ENCODE data around the gene OR51G2.

Gene OR51G2

GRCh38 chr11:4926608-4927007, 7.5 kb upstream of the OR51G2 start:
- no peak overlapping the region for H3K9ac ChIP-seq (ENCODE audit: low read length)
- H3K27me3 ChIP-seq (ENCODE audit: control insufficient read depth in 1 of 2, insufficient read depth in 1 of 2, low read length in 2 of 2), result peaks cover 0 to 3% of the 10 kb centered on the region in 2 experiments
- H4K91ac ChIP-seq (ENCODE audit: low read length), result no peak overlapping the region
- no peak overlapping the region for H4K8ac ChIP-seq (ENCODE audit: low read length)
- no peaks in the 10 kb centered on the region for H3K79me1 ChIP-seq (replicated peaks; ENCODE audit: low read length, poor library complexity, severe bottlenecking)
- H2AK5ac ChIP-seq (ENCODE audit: low read length, severe bottlenecking), result no peak overlapping the region
- H2AFZ ChIP-seq (ENCODE audit: low read depth, low read length), result no peak overlapping the region
- H3K23ac ChIP-seq (ENCODE audit: low read length in 2 of 2), result no peak overlapping the region
- no peak overlapping the region for H2BK15ac ChIP-seq (ENCODE audit: low read depth, poor library complexity, severe bottlenecking)
- H3K14ac ChIP-seq (ENCODE audit: low read length in 2 of 2), result no peak overlapping the region
- no peak overlapping the region for H3K4ac ChIP-seq (ENCODE audit: low read depth in 1 of 2, low read length in 2 of 2)
- no peak for DNase-seq
- H2BK12ac ChIP-seq (ENCODE audit: low read length in 2 of 2), result no peak overlapping the region
- H3K27ac ChIP-seq (ENCODE audit: low read length, poor library complexity, severe bottlenecking), result no peak overlapping the region
- H3K4me2 ChIP-seq (ENCODE audit: low read length, poor library complexity, severe bottlenecking), result no peak overlapping the region
- no peak overlapping the region for H2BK120ac ChIP-seq (ENCODE audit: low read depth, low read length)
- H3K36me3 ChIP-seq (ENCODE audit: control insufficient read depth in 1 of 2, insufficient read depth in 2 of 2, low read depth in 1 of 2, low read length in 2 of 2), result no peaks in the 10 kb centered on the region
- no peak overlapping the region for H3K18ac ChIP-seq (ENCODE audit: low read depth in 1 of 2, low read length in 2 of 2)
- H2BK5ac ChIP-seq (ENCODE audit: low read depth, low read length, poor library complexity, severe bottlenecking), result no peak overlapping the region
- H3K4me3 ChIP-seq (ENCODE audit: insufficient read depth in 1 of 2, low read depth in 1 of 2, low read length in 2 of 2), result no peak overlapping the region
- no peaks in the 10 kb centered on the region for H3K9me3 ChIP-seq (ENCODE audit: control insufficient read depth, low read length)
- no peaks in the 10 kb centered on the region for H3K4me1 ChIP-seq (ENCODE audit: control insufficient read depth, insufficient read depth, low read depth, low read length)

- Histone ChIP-seq H2AK5ac (ENCODE audit: low read length, severe bottlenecking) (no peak within 1 kb of the TSS), H3K4me2 (ENCODE audit: low read length, poor library complexity, severe bottlenecking) (no peak within 1 kb of the TSS), H2BK5ac (ENCODE audit: low read depth, low read length, poor library complexity, severe bottlenecking) (no peak within 1 kb of the TSS), H2BK15ac (ENCODE audit: low read depth, poor library complexity, severe bottlenecking) (no peak within 1 kb of the TSS), H3K27me3 (ENCODE audit: control insufficient read depth in 1 of 2, insufficient read depth in 1 of 2, low read length in 2 of 2) (peaks cover 0 to 3% of the 10 kb centered on the region in 2 experiments), H3K23ac (ENCODE audit: low read length in 2 of 2) (no peak within 1 kb of the TSS), H2AFZ (ENCODE audit: low read depth, low read length) (no peak within 1 kb of the TSS), H3K9ac (ENCODE audit: low read length) (no peak within 1 kb of the TSS), H3K36me3 (ENCODE audit: control insufficient read depth in 1 of 2, insufficient read depth in 2 of 2, low read depth in 1 of 2, low read length in 2 of 2) (no peaks in the 10 kb centered on the region), H3K14ac (ENCODE audit: low read length in 2 of 2) (no peak within 1 kb of the TSS), H4K8ac (ENCODE audit: low read length) (no peak within 1 kb of the TSS), H2BK12ac (ENCODE audit: low read length in 2 of 2) (no peak within 1 kb of the TSS), H3K4me3 (ENCODE audit: insufficient read depth in 1 of 2, low read depth in 1 of 2, low read length in 2 of 2) (no peak within 1 kb of the TSS), H3K79me1 (replicated peaks; ENCODE audit: low read length, poor library complexity, severe bottlenecking) (no peaks in the 10 kb centered on the region), H3K4me1 (ENCODE audit: control insufficient read depth, insufficient read depth, low read depth, low read length) (no peaks in the 10 kb centered on the region), H2BK120ac (ENCODE audit: low read depth, low read length) (no peak within 1 kb of the TSS), H3K9me3 (ENCODE audit: control insufficient read depth, low read length) (no peaks in the 10 kb centered on the region), H4K91ac (ENCODE audit: low read length) (no peak within 1 kb of the TSS), H3K4ac (ENCODE audit: low read depth in 1 of 2, low read length in 2 of 2) (no peak within 1 kb of the TSS), H3K27ac (ENCODE audit: low read length, poor library complexity, severe bottlenecking) (no peak within 1 kb of the TSS), H3K18ac (ENCODE audit: low read depth in 1 of 2, low read length in 2 of 2) (no peak within 1 kb of the TSS)
- WGBS, result 58% methylated on average over 1 of the region's 1 CpG
- DNase-seq, result no peak
These were observed 5.1 kb upstream of the OR51G2 start, which contains the start of gene OR51G1 for GRCh38 chr11:4924239-4924638. Gene OR51G1, minus strand, starts transcription at chr11:4924339. Its CDS starts 0 bp downstream, at chr11:4924339.

GRCh38 chr11:4922304-4922703, 3.2 kb upstream of the OR51G2 start:
- no peaks in the 10 kb centered on the region for H3K4me1 ChIP-seq (ENCODE audit: control insufficient read depth, insufficient read depth, low read depth, low read length)
- WGBS, result 83% methylated on average over 1 of the region's 1 CpG
- H2AK5ac ChIP-seq (ENCODE audit: low read length, severe bottlenecking), result no peak overlapping the region
- H3K18ac ChIP-seq (ENCODE audit: low read depth in 1 of 2, low read length in 2 of 2), result no peak overlapping the region
- H2BK120ac ChIP-seq (ENCODE audit: low read depth, low read length), result no peak overlapping the region
- H2BK15ac ChIP-seq (ENCODE audit: low read depth, poor library complexity, severe bottlenecking), result no peak overlapping the region
- H4K8ac ChIP-seq (ENCODE audit: low read length), result no peak overlapping the region
- H2BK5ac ChIP-seq (ENCODE audit: low read depth, low read length, poor library complexity, severe bottlenecking), result no peak overlapping the region
- H3K27ac ChIP-seq (ENCODE audit: low read length, poor library complexity, severe bottlenecking), result no peak overlapping the region
- no peak overlapping the region for H3K23ac ChIP-seq (ENCODE audit: low read length in 2 of 2)
- H3K14ac ChIP-seq (ENCODE audit: low read length in 2 of 2), result no peak overlapping the region
- H3K9me3 ChIP-seq (ENCODE audit: control insufficient read depth, low read length), result no peaks in the 10 kb centered on the region
- no peak overlapping the region for H3K4me2 ChIP-seq (ENCODE audit: low read length, poor library complexity, severe bottlenecking)
- no peak overlapping the region for H3K4me3 ChIP-seq (ENCODE audit: insufficient read depth in 1 of 2, low read depth in 1 of 2, low read length in 2 of 2)
- DNase-seq, result no peak
- no peaks in the 10 kb centered on the region for H3K36me3 ChIP-seq (ENCODE audit: control insufficient read depth in 1 of 2, insufficient read depth in 2 of 2, low read depth in 1 of 2, low read length in 2 of 2)
- H2BK12ac ChIP-seq (ENCODE audit: low read length in 2 of 2), result no peak overlapping the region
- H3K4ac ChIP-seq (ENCODE audit: low read depth in 1 of 2, low read length in 2 of 2), result no peak overlapping the region
- H3K79me1 ChIP-seq (replicated peaks; ENCODE audit: low read length, poor library complexity, severe bottlenecking), result no peaks in the 10 kb centered on the region
- H4K91ac ChIP-seq (ENCODE audit: low read length), result no peak overlapping the region
- no peak overlapping the region for H2AFZ ChIP-seq (ENCODE audit: low read depth, low read length)
- H3K9ac ChIP-seq (ENCODE audit: low read length), result no peak overlapping the region
- H3K27me3 ChIP-seq (ENCODE audit: control insufficient read depth in 1 of 2, insufficient read depth in 1 of 2, low read length in 2 of 2), result peaks cover 0 to 3% of the 10 kb centered on the region in 2 experiments

- Histone ChIP-seq H3K27me3 (ENCODE audit: control insufficient read depth in 1 of 2, insufficient read depth in 1 of 2, low read length in 2 of 2) (peaks cover 0 to 3% of the 10 kb centered on the region in 2 experiments), H3K4me3 (ENCODE audit: insufficient read depth in 1 of 2, low read depth in 1 of 2, low read length in 2 of 2) (no peak overlapping the region), H3K18ac (ENCODE audit: low read depth in 1 of 2, low read length in 2 of 2) (no peak overlapping the region), H4K8ac (ENCODE audit: low read length) (no peak overlapping the region), H3K9ac (ENCODE audit: low read length) (no peak overlapping the region), H2AFZ (ENCODE audit: low read depth, low read length) (no peak overlapping the region), H3K27ac (ENCODE audit: low read length, poor library complexity, severe bottlenecking) (no peak overlapping the region), H2BK15ac (ENCODE audit: low read depth, poor library complexity, severe bottlenecking) (no peak overlapping the region), H2BK5ac (ENCODE audit: low read depth, low read length, poor library complexity, severe bottlenecking) (no peak overlapping the region), H4K91ac (ENCODE audit: low read length) (no peak overlapping the region), H3K4me1 (ENCODE audit: control insufficient read depth, insufficient read depth, low read depth, low read length) (no peaks in the 10 kb centered on the region), H3K23ac (ENCODE audit: low read length in 2 of 2) (no peak overlapping the region), H3K36me3 (ENCODE audit: control insufficient read depth in 1 of 2, insufficient read depth in 2 of 2, low read depth in 1 of 2, low read length in 2 of 2) (no peaks in the 10 kb centered on the region), H2BK12ac (ENCODE audit: low read length in 2 of 2) (no peak overlapping the region), H3K4me2 (ENCODE audit: low read length, poor library complexity, severe bottlenecking) (no peak overlapping the region), H3K14ac (ENCODE audit: low read length in 2 of 2) (no peak overlapping the region), H3K79me1 (replicated peaks; ENCODE audit: low read length, poor library complexity, severe bottlenecking) (no peaks in the 10 kb centered on the region), H3K9me3 (ENCODE audit: control insufficient read depth, low read length) (no peaks in the 10 kb centered on the region), H2BK120ac (ENCODE audit: low read depth, low read length) (no peak overlapping the region), H3K4ac (ENCODE audit: low read depth in 1 of 2, low read length in 2 of 2) (no peak overlapping the region), H2AK5ac (ENCODE audit: low read length, severe bottlenecking) (no peak overlapping the region)
- 75% methylated on average over 1 of the region's 1 CpG for WGBS
- DNase-seq, result no peak
These were observed 2.6 kb upstream of the OR51G2 start for GRCh38 chr11:4921796-4922195.

All from mesenchymal stem cell (in vitro differentiated cells and primary cell).